ENCODE data around the gene PPTC7. TPM values are rescaled to one million over a fixed set of nuclear protein-coding genes. Genes with fewer than 3 reads are reported as not detected.

PPTC7 gene
- total and polyA plus RNA-seq, 2 of the 13 experiments (the other 11 are each of a cell fraction or from before 2014, with no cell fraction given) = 4.8 to 12.3 TPM

- TF ChIP-seq ZNF609 (CRISPR knock-in tag; IDR thresholded peaks at IDR 0.05; ENCODE audit: borderline replicate concordance) (peak; percentile 51; the same call in 1 of the 2 replicates), ZNF496 (CRISPR knock-in tag; IDR thresholded peaks at IDR 0.05; ENCODE audit: insufficient replicate concordance) (no peak), PHF21A (CRISPR knock-in tag; IDR thresholded peaks at IDR 0.05) (peak; percentile 71; the same call in 1 of the 2 replicates), FLYWCH1 (CRISPR knock-in tag; IDR thresholded peaks at IDR 0.05) (peak; percentile 66), JUNB (CRISPR knock-in tag; IDR thresholded peaks at IDR 0.05; ENCODE audit: borderline replicate concordance) (peak; percentile 88), MYPOP (CRISPR knock-in tag; IDR thresholded peaks at IDR 0.05) (peak; percentile 91)
- TF ChIP-seq, protein P1, sequence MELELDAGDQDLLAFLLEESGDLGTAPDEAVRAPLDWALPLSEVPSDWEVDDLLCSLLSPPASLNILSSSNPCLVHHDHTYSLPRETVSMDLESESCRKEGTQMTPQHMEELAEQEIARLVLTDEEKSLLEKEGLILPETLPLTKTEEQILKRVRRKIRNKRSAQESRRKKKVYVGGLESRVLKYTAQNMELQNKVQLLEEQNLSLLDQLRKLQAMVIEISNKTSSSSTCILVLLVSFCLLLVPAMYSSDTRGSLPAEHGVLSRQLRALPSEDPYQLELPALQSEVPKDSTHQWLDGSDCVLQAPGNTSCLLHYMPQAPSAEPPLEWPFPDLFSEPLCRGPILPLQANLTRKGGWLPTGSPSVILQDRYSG (CRISPR knock-in tag; IDR thresholded peaks at IDR 0.05) = peak; percentile 82; the same call in 1 of the 2 replicates
- TF ChIP-seq, protein P2, sequence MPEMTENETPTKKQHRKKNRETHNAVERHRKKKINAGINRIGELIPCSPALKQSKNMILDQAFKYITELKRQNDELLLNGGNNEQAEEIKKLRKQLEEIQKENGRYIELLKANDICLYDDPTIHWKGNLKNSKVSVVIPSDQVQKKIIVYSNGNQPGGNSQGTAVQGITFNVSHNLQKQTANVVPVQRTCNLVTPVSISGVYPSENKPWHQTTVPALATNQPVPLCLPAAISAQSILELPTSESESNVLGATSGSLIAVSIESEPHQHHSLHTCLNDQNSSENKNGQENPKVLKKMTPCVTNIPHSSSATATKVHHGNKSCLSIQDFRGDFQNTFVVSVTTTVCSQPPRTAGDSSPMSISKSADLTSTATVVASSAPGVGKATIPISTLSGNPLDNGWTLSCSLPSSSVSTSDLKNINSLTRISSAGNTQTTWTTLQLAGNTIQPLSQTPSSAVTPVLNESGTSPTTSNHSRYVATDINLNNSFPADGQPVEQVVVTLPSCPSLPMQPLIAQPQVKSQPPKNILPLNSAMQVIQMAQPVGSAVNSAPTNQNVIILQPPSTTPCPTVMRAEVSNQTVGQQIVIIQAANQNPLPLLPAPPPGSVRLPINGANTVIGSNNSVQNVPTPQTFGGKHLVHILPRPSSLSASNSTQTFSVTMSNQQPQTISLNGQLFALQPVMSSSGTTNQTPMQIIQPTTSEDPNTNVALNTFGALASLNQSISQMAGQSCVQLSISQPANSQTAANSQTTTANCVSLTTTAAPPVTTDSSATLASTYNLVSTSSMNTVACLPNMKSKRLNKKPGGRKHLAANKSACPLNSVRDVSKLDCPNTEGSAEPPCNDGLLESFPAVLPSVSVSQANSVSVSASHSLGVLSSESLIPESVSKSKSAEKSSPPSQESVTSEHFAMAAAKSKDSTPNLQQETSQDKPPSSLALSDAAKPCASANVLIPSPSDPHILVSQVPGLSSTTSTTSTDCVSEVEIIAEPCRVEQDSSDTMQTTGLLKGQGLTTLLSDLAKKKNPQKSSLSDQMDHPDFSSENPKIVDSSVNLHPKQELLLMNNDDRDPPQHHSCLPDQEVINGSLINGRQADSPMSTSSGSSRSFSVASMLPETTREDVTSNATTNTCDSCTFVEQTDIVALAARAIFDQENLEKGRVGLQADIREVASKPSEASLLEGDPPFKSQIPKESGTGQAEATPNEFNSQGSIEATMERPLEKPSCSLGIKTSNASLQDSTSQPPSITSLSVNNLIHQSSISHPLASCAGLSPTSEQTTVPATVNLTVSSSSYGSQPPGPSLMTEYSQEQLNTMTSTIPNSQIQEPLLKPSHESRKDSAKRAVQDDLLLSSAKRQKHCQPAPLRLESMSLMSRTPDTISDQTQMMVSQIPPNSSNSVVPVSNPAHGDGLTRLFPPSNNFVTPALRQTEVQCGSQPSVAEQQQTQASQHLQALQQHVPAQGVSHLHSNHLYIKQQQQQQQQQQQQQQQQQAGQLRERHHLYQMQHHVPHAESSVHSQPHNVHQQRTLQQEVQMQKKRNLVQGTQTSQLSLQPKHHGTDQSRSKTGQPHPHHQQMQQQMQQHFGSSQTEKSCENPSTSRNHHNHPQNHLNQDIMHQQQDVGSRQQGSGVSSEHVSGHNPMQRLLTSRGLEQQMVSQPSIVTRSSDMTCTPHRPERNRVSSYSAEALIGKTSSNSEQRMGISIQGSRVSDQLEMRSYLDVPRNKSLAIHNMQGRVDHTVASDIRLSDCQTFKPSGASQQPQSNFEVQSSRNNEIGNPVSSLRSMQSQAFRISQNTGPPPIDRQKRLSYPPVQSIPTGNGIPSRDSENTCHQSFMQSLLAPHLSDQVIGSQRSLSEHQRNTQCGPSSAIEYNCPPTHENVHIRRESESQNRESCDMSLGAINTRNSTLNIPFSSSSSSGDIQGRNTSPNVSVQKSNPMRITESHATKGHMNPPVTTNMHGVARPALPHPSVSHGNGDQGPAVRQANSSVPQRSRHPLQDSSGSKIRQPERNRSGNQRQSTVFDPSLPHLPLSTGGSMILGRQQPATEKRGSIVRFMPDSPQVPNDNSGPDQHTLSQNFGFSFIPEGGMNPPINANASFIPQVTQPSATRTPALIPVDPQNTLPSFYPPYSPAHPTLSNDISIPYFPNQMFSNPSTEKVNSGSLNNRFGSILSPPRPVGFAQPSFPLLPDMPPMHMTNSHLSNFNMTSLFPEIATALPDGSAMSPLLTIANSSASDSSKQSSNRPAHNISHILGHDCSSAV (CRISPR knock-in tag; IDR thresholded peaks at IDR 0.05; ENCODE audit: borderline replicate concordance) = peak; percentile 54; the same call in 1 of the 2 replicates
Observed at GRCh38 chr12:110501752-110502738, 81.1 kb downstream of the PPTC7 start, which contains the start of the genes RAD9B and VPS29 (continued).
